Brain microvascular endothelial cell (primary cell): ENCODE measurements around the gene PLAGL1.

Source experiments
- DNase-seq: peaks from one replicate; pipeline ENCODE4 v3.0.0-alpha.2; 2020
- H3K27ac ChIP-seq: fragments of 250-450 bp; sonication (Bioruptor Pico); 2 replicates; pipeline ENCODE4 v1.5.1; 2020; ENCODE audit warnings: mild to moderate bottlenecking, moderate library complexity
- H3K27me3 ChIP-seq: fragments of 250-450 bp; sonication (Bioruptor Pico); replicated peaks from 2 replicates; pipeline ENCODE4 v1.5.1; 2020; ENCODE audit warnings: mild to moderate bottlenecking
- H3K36me3 ChIP-seq: fragments of 250-450 bp; sonication (Bioruptor Pico); replicated peaks from 2 replicates; pipeline ENCODE4 v1.5.1; 2020; ENCODE audit warnings: mild to moderate bottlenecking
- H3K4me3 ChIP-seq: 2 replicates; pipeline ENCODE4 v1.5.1; 2011; ENCODE audit warnings: low read depth, mild to moderate bottlenecking, control low read depth, low read length, moderate library complexity
- CTCF ChIP-seq: IDR thresholded peaks from 2 replicates; pipeline ENCODE4 v1.5.1; 2011; ENCODE audit warnings: low read depth, mild to moderate bottlenecking, moderate library complexity, low read length, control low read depth, inconsistent platforms; ENCODE audit errors: missing control alignments
- in situ Hi-C: cut with HindIII; loops from 2 replicates; pipeline ENCODE4 v1.10.0; 2017; ENCODE audit warnings: low sequenced_read_pairs, low pct_ligation_motif_present

The PLAGL1 gene

GRCh38 chr6:143955971-143956370, 52.1 kb downstream of the PLAGL1 start:
- in situ Hi-C loops = no loop called here
- no peaks in the 10 kb centered on the region for H3K36me3 ChIP-seq
- TF ChIP-seq CTCF = no peak
- no peak overlapping the region for H3K4me3 ChIP-seq
- no peak for DNase-seq
- H3K27me3 ChIP-seq = no peaks in the 10 kb centered on the region
- H3K27ac ChIP-seq = no peak overlapping the region

- TF ChIP-seq CTCF = no peak
- no peak overlapping the region for H3K4me3 ChIP-seq
- H3K36me3 ChIP-seq = no peaks in the 10 kb centered on the region
- in situ Hi-C loops = no loop called here
- H3K27me3 ChIP-seq = no peaks in the 10 kb centered on the region
- H3K27ac ChIP-seq = no peak overlapping the region
- no peak for DNase-seq
Measured at GRCh38 chr6:143953922-143954321, 54.1 kb downstream of the PLAGL1 start.

GRCh38 chr6:143952947-143953701, 54.9 kb downstream of the PLAGL1 start:
- Histone ChIP-seq H3K27ac (no peak overlapping the region), H3K4me3 (no peak overlapping the region), H3K36me3 (no peaks in the 10 kb centered on the region), H3K27me3 (no peaks in the 10 kb centered on the region)
- DNase-seq = no peak
- no peak for TF ChIP-seq CTCF
- in situ Hi-C loops = no loop called here

- in situ Hi-C loops = no loop called here
Measured at GRCh38 chr6:143952060-143952778, 55.8 kb downstream of the PLAGL1 start.

GRCh38 chr6:143950875-143951274, 57.2 kb downstream of the PLAGL1 start:
- in situ Hi-C loops = no loop called here
- TF ChIP-seq CTCF = no peak
- no peaks in the 10 kb centered on the region for H3K36me3 ChIP-seq
- no peak overlapping the region for H3K27ac ChIP-seq
- no peaks in the 10 kb centered on the region for H3K27me3 ChIP-seq
- DNase-seq = no peak
- no peak overlapping the region for H3K4me3 ChIP-seq

More at GRCh38 chr6:143952060-143952778, 55.8 kb downstream of the PLAGL1 start:
- DNase-seq = no peak
- H3K27ac ChIP-seq = no peak overlapping the region
- H3K27me3 ChIP-seq = no peaks in the 10 kb centered on the region
- H3K36me3 ChIP-seq = no peaks in the 10 kb centered on the region
- H3K4me3 ChIP-seq = no peak overlapping the region
- TF ChIP-seq CTCF = no peak
